Measurements from ENCODE around the gene SPATS1.
A peak's percentile ranks its signal among the peaks of the same experiment; 100 is the strongest.

The SPATS1 gene, protein sequence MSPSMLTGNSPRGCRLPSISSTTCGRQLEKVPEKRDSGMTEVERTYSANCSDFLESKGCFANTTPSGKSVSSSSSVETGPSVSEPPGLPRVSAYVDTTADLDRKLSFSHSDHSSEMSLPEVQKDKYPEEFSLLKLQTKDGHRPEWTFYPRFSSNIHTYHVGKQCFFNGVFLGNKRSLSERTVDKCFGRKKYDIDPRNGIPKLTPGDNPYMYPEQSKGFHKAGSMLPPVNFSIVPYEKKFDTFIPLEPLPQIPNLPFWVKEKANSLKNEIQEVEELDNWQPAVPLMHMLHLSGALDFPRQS

DNA sequence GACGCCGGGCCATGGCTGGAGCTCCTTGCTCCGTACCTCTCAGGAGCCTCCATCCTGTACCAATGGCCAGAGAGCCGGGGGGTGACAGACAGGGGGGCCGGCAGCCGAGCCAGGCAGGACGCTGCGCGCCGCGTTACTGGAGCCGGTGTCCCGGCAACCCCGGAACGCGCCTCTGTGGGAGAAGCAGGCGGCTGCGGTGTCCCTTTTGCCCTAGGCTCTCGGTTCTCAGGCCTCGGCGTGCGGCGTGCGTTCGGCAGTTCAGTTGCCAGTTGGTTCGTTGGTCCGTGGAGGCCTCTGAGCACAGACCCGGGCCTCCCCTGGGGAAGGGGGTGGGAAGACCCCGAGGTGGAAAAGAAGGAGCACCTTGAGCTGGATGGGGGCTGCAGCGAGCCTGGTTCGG lies at the start of gene SPATS1:
SPATS1 (plus strand) TSS at position 162 of the 400 bp plus-strand sequence. CDS start 446 bp downstream, outside the sequence.
- peak; percentile 15 for DNase-seq

DNA sequence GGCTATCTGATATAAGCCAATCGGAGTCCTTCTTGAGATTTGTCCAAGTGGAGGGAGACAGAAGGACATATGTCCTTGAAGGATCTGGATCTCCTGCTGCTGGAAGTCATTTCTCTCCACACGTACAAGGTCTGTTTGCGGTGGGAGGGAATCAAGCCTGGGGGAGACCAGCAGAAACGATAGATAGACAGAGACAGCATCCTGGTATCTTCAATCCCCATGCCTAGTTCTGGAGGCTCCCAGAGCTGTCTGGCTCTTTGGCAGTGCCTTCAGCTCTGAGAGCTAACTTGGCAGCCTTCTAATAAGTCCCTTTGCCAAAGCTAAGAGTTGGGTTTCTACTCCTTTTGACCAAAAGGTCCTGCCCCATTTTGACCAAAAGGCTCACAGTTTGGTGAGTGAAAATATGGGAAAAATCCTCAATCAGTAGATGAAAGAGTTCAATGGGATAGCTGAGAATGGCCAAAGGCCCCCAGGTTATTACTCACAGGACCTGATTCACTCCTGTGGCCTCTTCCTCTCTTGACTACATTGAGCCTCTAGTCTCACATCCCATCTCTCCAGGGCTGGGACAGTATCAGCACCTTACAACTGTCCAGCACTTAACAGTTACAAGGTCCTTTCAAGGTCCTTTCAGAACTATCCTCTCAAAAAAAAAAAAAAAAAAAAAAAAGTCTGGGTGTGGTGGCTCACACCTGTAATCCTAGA lies 49.6 kb upstream of the SPATS1 start:
- DNase-seq = no peak

DNA sequence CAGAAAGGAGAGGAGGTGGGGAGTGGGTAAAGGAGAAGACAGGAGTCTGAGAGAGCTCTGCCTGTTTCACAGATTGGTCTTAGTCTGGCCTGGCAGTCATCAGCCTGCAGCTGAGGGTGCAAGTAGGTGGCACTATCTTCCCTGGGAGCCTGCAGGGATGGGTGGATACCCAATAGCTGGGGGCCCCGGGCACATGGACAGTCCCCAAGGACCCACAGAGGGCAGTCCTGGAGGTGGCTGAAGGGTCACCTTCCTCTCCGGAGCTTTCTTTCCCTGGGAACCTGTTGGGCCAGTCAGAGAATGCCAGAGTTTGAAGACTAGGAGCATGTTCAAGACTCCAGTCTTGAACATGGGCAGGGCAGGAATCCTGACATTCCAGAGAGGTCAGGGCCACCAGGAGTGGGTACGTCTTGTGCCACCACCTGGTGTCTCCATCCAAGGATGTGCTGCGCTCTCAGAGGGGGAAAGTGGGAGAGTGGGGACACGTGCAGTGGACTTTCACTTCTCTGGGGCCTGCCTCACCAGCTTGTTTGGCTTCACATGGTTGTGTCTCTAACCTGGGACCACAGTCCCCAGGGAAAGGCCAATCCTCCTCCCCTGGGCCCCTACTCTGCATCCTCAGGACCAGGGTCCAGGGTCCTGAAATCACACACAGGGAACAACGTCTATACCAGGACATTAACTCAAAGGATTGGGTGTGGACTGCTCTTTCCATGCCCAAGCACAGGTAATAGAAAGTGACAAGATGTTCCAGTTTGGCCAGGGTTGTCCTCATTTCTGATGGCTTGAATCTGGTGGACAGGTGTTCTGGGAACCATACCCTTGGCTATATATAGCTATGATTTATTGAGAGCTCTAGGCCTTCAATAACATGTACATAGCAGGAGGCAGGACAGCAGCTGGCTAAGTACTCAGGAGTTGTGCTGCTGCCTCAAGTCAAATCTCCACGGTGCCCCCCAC lies 47.3 kb upstream of the SPATS1 start:
- no peak for DNase-seq

DNA sequence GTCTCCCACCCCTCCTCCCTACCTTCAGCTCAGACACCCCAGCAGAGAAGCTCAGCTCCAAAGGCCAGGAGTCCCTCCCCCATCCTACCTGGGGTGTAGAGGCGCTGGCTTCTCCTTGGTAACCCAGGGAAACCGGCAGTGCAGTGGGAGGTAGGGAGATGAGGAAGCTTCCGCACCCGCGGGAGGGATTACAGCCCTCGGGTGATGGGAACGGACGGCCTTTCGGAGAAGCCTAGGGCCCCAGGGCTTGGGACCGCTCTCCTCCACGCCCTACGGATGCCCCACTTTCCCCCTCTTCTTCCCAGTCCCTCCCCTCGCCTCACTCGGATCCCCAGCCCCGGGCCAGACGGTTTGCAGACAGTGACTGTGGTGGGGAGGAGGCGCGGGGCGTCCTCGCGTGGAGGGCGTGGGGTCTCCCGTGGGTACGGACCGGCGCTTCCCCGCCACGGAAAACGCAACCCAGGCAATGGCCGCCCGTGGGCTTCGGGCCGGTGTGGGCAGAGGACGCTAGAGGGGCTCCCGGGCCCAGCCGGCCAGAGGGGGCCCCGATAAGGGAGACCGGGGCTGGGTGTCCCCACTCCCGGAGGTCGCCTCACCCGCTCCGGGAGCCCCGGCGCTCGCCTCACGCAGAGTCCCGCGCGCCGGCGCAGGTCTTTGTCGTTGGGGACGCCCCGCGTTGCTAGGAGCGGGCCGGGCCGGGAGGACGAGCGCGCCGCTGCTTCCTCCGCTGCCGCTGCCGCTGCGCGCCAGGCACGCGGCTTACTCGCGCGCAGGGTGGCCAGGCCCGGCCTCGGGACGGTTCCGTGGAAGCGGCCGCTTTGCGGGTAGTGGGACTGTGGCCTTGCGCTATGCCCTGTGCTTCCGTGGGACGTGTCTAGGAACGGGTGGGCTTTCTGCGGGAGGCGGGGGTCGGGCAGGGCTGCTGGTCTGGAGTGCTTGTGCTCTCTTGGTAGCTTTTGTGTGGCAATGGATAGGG lies 45.1 kb upstream of the SPATS1 start:
- DNase-seq = peak; percentile 66

DNA sequence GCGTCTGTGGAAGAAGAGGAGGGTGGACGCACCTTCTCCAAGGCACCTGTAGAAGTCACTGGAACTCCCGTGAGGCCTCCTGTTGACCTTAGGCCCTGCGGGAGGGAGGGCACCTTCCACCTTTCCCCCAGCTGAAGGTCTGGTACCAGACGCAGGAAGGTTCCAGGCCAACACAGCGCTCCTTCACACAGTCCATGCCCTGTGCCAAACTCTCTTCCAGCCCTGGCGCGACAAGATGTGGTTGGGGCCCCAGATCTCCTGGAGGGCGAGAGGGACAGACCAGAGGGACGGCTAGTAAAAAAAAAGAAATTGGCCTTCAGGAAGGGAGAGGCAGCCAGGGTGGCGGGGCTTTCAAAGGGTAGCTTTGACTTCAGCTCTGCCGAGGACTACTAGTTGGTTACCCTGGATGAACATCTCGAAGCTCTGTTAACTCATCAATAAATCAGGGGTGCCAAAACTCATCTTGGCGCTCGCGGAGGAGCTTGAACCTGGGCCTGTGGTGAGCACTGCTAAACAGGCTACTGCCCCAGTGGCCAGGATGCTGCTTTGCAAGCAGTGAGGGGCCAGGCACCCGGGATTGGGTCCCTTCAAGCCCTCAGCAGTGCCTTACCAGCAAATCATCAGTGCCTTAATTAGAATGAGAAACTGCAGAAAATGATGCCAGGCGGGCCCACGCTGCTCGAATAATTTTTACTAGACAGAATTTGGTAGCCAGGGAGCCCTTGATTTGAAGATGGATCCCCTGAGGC lies 44.2 kb upstream of the SPATS1 start:
- no peak for DNase-seq

DNA sequence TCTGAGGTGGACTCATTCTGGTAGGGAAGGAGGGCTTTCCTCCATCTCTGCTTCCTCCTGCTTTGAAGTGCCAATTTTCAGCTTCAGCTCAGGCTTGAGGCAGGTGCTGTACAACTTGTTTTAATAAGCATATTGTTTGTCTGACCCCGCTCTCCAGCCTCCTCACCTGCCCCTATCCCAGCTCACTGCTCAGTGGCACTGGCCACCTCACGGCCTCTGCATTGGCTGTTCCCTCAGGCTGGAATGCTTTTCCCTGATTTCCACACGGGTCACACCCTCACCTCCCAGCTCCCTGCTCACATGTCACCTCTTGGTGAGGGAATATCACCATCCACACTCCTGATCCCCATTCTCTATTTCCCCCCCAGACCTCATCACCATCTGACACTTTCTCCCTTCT lies 43.6 kb upstream of the SPATS1 start:
- no peak for DNase-seq

DNA sequence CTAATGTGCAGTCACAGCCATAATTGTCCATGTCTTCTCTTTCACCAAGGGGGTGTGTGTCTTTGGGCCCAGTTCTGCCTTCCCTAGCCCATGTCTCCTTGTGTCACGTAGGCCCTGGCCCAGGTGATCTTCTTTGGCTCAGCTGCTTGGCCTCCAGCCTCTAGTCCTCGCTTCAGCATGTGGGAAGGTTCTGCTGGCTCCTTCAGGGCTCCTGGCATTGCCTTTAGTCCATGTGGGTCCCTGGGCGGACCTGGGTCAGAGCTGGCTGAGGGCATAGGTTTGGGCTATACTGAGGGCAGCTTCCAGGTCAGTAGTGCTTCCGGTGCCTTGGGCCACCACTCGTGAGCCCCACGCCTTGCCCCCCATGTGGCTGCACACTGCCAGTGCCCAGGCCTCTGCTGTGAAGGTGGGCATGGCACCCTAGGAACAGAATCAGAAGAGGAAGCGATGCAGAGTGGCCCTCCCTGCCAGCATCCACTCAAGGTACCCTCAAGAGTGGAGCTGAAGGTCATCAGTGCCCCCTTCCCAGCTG lies 42.1 kb upstream of the SPATS1 start:
- DNase-seq = no peak

DNA sequence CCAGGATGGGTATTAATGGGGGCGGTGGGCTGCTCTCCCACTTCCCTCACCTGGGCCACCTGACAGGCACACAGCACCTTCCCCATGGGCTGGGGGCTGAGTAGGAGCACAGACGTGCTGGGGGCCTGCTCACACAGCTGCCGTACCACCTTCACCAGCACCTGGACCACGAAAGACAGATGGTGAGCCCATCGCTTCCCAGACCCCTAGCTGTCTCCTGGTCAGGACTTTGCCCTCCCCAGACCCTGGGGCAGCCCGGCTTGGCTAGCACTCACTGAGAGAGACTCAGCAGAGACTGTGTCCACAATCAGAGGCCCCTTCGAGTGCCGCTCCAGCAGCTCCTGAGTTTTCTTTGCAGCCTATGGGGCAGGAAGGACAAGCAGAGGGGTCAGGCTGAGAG lies 41.3 kb upstream of the SPATS1 start:
- no peak for DNase-seq

DNA sequence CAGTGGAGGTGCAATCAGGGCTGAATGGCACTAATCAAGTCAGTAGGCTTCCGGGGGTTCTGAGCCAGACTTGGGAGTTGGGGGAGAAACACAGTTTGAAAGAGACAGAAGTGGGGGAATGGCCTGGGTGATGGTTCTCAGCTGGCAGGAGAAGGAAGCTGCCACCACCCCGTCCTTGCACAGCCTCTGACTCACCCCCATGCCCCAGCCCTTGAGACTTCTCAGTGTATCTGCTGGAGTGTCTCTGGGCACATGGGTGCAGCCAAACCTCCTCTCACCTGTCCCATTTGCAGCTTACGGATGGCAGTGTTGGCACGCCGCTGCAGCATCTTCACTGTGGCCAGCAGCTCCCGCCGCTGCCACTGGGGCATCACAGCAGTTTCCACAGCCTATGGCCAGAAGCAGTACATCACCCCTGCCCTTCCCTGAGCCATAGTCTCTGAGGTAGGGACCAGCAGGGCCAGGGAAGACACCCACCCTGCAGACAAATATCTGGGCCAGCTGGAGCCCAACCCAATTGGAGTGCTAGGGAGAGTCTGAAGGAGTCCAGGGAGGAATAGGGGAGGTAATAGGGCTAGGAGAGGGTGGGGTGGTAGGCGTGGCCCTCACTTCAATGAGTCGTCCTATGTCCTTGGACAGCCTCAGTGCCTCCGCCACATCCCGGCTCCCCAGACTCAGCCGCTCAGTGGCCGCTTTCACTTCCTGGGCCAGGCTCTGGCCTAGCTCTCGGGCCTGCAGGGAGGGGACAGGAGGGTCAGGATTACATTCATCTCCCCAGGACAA lies 40.5 kb upstream of the SPATS1 start:
- DNase-seq = no peak

DNA sequence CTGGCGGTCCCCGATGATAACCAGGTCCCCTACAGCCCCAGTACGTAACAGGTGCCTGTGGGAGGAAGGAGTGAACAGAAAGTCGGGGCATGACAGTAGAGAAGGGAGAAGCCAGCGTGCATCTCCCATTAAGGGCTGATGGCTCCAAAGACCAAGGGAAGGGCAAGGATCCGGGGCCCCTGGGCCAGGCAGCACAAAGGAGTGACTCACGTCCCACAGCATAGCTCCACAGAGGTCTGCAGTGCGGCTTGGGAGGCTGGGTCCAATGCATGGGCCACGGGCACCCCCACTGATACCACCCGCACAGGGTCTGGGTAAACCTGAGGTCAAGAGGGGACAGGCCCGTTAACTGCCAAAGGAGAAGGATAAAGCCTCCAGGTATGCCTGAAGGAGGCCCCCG lies 39.6 kb upstream of the SPATS1 start:
- DNase-seq = no peak

DNA sequence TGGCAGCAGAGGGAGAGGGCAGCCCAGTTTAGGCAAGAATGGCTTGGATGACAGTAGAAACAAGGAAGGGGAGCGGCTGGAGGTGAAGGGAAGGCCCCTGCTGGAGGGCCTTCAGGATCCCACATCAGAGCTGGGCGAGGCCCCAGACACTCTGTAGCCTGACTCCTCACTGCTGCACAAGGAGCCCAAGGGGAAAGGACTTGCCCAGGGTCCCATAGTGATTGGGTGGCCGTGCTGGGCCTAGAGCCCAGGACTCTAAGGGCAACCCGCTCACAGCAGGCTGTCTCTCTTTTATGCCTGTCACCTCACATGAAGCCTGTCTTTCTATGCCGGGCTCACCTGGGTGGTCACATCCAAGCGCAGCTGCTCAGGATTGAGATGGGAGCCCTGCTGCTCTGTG lies 38.6 kb upstream of the SPATS1 start:
- DNase-seq = no peak

DNA sequence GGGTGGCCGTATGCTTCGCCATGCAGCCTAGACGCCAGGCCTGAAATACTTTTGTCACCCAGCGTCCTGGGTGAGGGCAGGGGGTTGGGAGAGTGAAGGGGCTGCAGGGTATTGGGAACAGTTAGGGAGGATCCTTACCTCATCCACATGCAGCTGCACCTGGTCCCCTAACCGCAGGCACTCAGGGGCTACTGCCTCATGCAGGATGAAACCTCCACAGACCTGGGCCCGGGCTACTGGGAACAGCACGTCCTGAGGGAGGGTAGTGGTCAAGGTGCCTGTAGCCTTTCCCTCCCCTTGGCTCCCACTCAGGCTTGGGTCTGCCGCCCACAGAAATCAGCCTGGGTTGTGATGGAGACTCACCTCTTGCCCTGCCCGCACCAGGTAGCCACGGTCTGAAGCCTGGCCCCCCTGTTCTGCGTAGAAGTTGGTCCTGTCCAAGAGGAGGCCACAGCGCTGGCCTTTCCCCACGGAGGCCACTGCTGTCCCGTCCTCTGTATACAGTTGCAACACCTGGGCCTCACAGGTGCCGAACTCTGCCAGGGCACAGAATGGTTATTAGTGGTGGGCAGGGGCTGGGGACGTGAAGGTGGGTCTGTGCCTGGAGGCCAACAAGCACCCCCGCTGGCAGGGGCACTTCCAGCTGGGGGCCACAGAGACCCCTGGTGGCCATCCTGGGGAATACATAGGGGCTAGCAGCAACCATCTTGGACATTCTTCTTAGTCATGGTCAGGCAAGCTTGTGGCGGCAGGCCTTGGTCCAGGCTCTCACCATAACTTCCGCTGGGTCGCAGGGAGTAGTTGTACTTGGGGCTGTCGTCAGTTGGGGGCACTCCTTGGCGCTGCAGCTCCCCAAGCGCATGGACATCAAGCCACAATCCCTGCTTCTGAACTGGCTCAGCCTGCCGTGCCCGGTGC lies 37.9 kb upstream of the SPATS1 start:
- DNase-seq = peak; percentile 46

DNA sequence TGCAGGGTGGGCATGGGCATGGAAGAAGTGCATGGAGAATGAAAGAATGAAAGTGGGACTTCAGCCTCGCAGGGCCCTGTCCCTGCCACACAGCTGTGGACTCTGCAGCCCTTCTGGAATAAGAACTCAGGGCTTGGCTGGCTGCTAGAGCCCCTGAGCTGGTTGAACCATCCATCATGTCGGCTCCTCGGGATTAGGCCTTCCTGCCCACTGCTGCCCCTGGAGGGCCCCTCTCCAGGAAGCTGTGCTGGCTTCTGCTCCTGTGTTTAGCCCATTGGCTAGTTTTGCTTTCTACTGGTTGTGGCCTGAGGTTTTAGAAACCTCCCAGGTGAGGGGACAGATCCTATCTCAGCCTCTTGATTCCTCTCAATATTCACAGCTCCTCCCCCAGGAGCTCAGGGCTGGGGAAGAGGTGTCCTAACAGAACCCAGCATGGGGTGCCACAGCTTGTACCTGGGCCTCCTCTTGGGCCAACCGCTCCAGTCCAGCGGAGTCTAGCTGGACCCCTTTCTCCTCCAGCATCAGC lies 37.2 kb upstream of the SPATS1 start:
- no peak for DNase-seq

DNA sequence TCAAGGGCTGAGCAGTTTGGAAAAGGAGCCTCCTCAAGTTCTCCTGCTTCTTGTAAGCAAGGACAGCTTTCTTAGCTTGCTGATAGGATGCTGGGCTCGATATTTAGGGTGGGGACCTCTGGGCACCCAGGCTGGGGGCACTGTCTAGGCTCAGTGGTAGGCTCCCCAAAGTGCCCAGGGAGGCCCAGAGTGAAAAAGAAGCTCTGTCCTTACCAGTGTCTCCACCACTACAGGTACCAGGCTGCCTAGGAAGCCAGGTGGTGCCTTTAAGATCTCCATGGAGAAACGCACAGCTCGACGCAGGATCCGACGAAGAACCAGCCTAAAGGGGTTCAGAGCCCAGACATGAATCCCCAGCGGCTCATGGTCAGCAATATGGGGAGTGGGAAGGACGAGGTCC lies 35.7 kb upstream of the SPATS1 start:
- no peak for DNase-seq

DNA sequence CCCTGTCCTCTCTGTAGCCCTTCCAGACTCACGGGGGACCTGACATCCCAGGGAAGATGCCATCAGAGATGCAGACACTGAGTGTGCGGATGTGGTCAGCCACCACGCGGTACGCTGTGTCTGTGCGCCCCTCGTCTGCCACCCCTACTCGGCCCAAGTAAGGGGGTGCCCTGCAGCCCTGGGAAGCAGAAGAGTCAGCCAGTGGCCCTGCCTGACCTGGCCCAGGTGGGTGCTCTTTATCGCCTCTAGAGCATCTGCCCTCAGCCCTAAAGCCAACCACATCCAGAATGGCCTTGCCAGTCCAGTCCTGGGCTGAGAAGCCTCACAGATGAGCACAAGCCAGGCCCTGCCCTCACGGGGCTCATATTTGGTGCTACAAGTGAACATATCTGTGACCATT lies 35.2 kb upstream of the SPATS1 start:
- DNase-seq = no peak

DNA sequence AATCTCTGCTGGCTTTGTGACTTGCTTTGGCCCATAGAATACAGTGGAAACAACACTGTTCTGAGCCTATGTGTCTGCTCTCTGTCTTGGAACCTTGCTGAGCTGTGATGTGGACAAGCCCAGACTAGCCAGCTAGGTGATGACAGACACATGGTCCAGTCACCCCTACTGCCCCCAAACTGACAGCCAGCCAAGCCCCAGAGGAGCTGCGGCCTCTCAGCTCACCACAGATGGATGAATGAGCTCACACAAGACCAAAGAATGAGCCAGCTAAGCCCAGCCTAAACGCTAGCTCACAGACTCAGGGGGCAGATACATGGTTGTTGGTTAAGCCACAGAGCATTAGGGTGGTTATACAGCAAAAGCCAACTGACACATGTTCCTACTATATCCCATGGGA lies 33.4 kb upstream of the SPATS1 start:
- DNase-seq = no peak

DNA sequence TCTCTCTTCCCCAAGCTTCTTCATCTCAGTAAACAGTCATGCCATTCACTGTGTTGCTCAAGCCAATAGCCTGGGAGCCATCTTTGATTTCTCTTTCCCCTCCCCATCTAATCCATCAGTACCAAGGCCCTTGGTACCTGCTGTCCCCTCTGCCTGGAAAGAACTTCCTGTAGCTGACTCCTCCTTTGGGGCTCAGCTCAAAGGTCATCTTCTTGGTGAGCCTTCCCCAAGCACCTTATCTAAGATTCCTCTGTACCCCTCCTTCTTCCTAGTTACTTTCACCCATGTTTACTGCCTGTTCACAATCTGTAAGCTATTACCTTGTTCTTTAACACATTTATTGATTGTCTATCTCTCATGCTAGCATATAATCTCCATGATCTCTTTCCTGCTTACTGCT lies 32.8 kb upstream of the SPATS1 start:
- DNase-seq = no peak

DNA sequence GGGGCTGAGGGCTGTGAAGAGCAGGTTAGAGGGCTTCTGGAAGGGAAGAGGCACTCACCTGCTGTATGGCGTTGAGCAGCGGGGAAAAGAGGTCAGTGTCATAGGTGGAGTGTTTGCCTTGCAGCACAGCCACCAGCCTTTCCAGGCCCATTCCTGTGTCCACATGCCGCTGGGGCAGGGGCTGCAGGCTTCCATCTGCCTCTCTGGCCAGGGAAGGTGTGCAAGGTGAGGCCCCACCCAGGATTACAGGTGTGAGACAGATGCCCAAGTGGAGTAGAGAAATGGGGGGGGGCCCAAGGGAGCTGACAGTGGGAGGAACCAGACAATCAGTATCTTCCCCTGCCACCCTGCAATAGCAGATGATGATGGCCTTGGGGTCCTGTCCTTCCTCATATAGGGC lies 32.2 kb upstream of the SPATS1 start:
- no peak for DNase-seq

DNA sequence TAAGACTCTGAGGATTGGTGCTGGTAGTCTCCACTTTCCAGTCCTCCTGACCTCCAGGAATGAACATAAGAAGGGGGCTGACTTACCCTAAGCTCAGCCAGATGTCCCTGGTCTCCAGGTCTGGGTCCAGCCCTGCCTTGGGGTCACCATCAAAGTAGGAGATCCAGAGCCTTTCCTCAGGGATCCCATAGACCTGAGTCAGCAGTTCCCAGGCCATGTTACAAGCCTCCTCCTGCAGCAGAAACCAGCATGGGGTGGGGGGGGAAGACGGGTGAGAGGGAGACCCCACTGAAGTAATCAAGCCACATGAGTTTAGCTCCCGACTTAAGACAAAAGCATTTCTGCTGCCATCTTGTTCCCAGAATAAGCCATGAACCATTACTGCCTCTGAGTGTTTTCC lies 31.1 kb upstream of the SPATS1 start:
- DNase-seq = no peak
